HEK293T (cell line): Measurements from ENCODE around the gene CHRM5.

Experiments used
- CTCF ChIA-PET: fragments of 350-600 bp; formaldehyde crosslinking; extraction: SDS; loops from one replicate; lab custom pipeline; 2021; ENCODE audit warnings: antibody characterized with exemption, inconsistent platforms; lab: Yijun Ruan, JAX
- POLR2A ChIA-PET: fragments of 350-600 bp; formaldehyde crosslinking; extraction: SDS; loops from one replicate; lab custom pipeline; 2020; ENCODE audit warnings: antibody characterized with exemption, inconsistent platforms; lab: Yijun Ruan, JAX
- DNase-seq: peaks from one replicate; pipeline ENCODE4 v3.0.0; 2012; ENCODE audit warnings: mixed read lengths; ENCODE audit errors: extremely low spot score
- ARNT ChIP-seq: fragments of 450-650 bp; IDR thresholded peaks from 2 replicates; pipeline ENCODE4 v1.6.1; 2017; ENCODE audit warnings: mild to moderate bottlenecking
- BHLHE40 ChIP-seq: fragments of 450-650 bp; IDR thresholded peaks from 2 replicates; pipeline ENCODE4 v1.6.1; 2016; ENCODE audit warnings: mild to moderate bottlenecking, moderate library complexity, borderline replicate concordance
- CTBP1 ChIP-seq: fragments of 450-650 bp; IDR thresholded peaks from 2 replicates; pipeline ENCODE4 v1.6.1; 2016; ENCODE audit warnings: borderline replicate concordance
- ELF4 ChIP-seq: fragments of 450-650 bp; IDR thresholded peaks from 2 replicates; pipeline ENCODE4 v1.6.1; 2017; ENCODE audit warnings: antibody characterized with exemption
- FOXA1 ChIP-seq: fragments of 450-650 bp; IDR thresholded peaks from 2 replicates; pipeline ENCODE4 v1.6.1; 2016; ENCODE audit warnings: mild to moderate bottlenecking
- FOXK2 ChIP-seq: fragments of 450-650 bp; IDR thresholded peaks from 2 replicates; pipeline ENCODE4 v1.6.1; 2016; ENCODE audit warnings: mild to moderate bottlenecking
- FOXM1 ChIP-seq: fragments of 450-650 bp; IDR thresholded peaks from 2 replicates; pipeline ENCODE4 v1.6.1; 2017; ENCODE audit warnings: mild to moderate bottlenecking, borderline replicate concordance
- HDGF ChIP-seq: fragments of 450-650 bp; IDR thresholded peaks from 2 replicates; pipeline ENCODE4 v1.6.1; 2017; ENCODE audit warnings: antibody characterized with exemption, borderline replicate concordance
- L3MBTL2 ChIP-seq: fragments of 450-650 bp; conservative IDR thresholded peaks from 2 replicates; pipeline ENCODE4 v1.6.1; 2016; ENCODE audit warnings: mild to moderate bottlenecking
- LEF1 ChIP-seq: fragments of 450-650 bp; IDR thresholded peaks from 2 replicates; pipeline ENCODE4 v1.6.1; 2017; ENCODE audit warnings: mild to moderate bottlenecking, borderline replicate concordance
- NFRKB ChIP-seq: fragments of 450-650 bp; IDR thresholded peaks from 2 replicates; pipeline ENCODE4 v1.6.1; 2016; ENCODE audit warnings: mild to moderate bottlenecking, moderate library complexity
- SP1 ChIP-seq: fragments of 450-650 bp; IDR thresholded peaks from 2 replicates; pipeline ENCODE4 v1.6.1; 2017
- SUZ12 ChIP-seq: fragments of 450-650 bp; IDR thresholded peaks from 2 replicates; pipeline ENCODE4 v1.6.1; 2016; ENCODE audit warnings: mild to moderate bottlenecking
- TARDBP ChIP-seq: fragments of 450-650 bp; IDR thresholded peaks from 2 replicates; pipeline ENCODE4 v1.6.1; 2016
- ZNF384 ChIP-seq: fragments of 450-650 bp; IDR thresholded peaks from 2 replicates; pipeline ENCODE4 v1.6.1; 2016
- TF ChIP-seq, protein P1 (sequence below): fragments of 450-650 bp; IDR thresholded peaks from 2 replicates; pipeline ENCODE4 v1.6.1; 2016

Gene CHRM5

DNA sequence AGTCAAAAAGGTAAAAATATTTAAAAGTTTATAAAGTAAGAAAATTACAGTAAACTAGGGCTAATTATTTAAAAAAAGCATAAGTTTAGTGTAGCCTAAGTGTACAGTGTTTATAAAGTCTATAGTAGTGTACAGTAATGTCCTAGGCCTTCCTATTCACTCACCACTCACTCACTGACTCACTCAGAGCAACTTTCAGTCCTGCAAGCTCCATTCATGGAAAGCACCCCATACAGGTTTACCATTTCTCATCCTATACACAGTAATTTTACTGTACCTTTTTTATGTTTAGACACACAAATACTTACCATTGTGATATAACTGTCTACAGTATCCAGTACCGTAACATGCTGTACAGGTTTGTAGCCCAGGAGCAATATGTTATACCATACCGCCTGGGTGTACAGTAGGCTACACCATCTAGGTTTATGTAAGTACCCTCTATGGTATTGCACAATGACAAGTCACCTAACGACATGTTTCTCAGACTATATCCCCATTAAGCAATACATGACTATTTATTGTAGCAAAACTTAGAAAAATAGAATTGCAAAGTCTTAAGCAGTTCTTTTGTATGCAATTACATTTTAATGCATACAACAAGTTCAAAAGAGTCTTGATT is 51.2 kb downstream of the CHRM5 start:
- ChIA-PET POLR2A (no interaction called here), CTCF (no interaction called here)
- DNase-seq, result no peak
- TF ChIP-seq L3MBTL2, result no peak
- no peak for TF ChIP-seq LEF1
- no peak for TF ChIP-seq BHLHE40
- no peak for TF ChIP-seq SP1
- TF ChIP-seq, protein P1, sequence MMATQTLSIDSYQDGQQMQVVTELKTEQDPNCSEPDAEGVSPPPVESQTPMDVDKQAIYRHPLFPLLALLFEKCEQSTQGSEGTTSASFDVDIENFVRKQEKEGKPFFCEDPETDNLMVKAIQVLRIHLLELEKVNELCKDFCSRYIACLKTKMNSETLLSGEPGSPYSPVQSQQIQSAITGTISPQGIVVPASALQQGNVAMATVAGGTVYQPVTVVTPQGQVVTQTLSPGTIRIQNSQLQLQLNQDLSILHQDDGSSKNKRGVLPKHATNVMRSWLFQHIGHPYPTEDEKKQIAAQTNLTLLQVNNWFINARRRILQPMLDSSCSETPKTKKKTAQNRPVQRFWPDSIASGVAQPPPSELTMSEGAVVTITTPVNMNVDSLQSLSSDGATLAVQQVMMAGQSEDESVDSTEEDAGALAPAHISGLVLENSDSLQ, result no peak
- no peak for TF ChIP-seq CTBP1
- TF ChIP-seq HDGF, result no peak
- no peak for TF ChIP-seq FOXA1
- TF ChIP-seq ZNF384, result no peak
- TF ChIP-seq FOXK2, result no peak
- TF ChIP-seq FOXM1, result no peak
- no peak for TF ChIP-seq TARDBP
- TF ChIP-seq SUZ12, result no peak
- no peak for TF ChIP-seq ARNT
- TF ChIP-seq NFRKB, result no peak

DNA sequence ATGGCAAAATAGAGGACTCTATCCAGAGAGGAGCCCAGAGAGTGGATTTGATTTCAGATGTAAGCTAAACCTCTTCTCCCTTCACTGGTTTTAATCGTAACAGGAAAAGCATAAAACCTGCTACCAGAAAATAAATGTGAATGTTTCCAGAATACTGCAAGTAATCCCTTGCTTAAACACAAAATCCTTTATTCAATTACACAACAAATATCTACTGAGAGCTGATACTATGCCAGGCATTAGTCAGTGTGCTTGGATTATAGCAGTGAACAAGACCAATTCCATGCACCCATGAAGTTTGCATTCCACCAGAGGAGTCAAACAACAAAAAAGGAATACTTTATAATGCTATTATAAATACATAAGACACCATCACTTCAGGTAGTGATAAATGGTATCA is 55.6 kb downstream of the CHRM5 start:
- TF ChIP-seq SP1, result no peak
- TF ChIP-seq CTBP1, result no peak
- no peak for TF ChIP-seq TARDBP
- TF ChIP-seq ARNT, result no peak
- TF ChIP-seq, protein P1, result no peak
- no peak for TF ChIP-seq HDGF
- TF ChIP-seq BHLHE40, result no peak
- no peak for TF ChIP-seq SUZ12
- no peak for TF ChIP-seq L3MBTL2
- no peak for TF ChIP-seq FOXA1
- TF ChIP-seq FOXM1, result no peak
- TF ChIP-seq ELF4, result no peak
- ChIA-PET POLR2A (no interaction called here), CTCF (no interaction called here)
- DNase-seq, result no peak

DNA sequence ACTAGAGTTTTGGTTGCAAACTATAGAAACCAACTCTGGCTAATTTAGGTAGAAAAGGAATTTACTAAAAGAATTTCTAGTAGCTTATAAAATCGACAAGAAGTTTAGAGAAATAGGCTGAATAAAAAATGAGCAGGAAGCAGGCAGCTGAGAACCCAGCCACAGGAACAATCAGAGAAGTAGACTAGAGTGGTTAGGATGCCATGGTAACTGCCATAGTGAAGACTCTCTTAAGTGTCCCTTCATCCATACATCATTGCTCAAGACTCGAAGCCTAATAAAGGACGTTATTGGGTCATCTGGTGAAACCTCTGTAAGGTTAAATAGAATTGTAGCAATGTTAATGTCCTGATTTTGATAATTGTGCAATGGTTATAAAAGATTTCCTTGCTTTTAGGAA is 57.0 kb downstream of the CHRM5 start:
- ChIA-PET CTCF (interaction anchor here (1.1 kb wide), 1 partner anchor 12 kb away, joined by 3 read pairs; no protein-coding TSS in a partner anchor), POLR2A (no interaction called here)
- TF ChIP-seq SUZ12 (no peak), ELF4 (no peak), FOXM1 (no peak), LEF1 (no peak), ZNF384 (no peak), SP1 (no peak), FOXK2 (no peak), L3MBTL2 (no peak)
- TF ChIP-seq, protein P1, result no peak
- no peak for DNase-seq

DNA sequence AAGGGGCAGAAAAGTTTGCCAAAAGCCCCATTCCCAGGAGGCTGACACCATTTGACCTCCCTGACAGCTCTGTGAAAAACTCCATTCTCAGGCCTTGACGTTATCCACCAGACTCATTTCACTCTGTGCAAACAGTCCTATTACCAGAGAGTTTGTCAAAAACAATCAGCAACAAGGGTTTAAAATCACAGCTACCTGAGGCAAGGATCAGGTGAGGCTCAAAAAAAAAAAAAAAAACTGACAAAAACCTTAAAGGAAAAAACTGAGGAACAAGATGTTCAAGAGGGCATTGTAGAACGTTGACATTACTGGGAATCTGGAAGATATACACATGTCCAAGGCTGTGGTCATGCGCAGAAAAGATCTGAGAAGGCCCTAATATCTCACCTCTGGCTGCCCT is 59.3 kb downstream of the CHRM5 start:
- ChIA-PET CTCF (no interaction called here), POLR2A (no interaction called here)
- TF ChIP-seq FOXK2 (no peak), NFRKB (no peak), FOXM1 (no peak), ZNF384 (no peak), BHLHE40 (no peak)
- TF ChIP-seq, protein P1, result no peak
- DNase-seq, result no peak

DNA sequence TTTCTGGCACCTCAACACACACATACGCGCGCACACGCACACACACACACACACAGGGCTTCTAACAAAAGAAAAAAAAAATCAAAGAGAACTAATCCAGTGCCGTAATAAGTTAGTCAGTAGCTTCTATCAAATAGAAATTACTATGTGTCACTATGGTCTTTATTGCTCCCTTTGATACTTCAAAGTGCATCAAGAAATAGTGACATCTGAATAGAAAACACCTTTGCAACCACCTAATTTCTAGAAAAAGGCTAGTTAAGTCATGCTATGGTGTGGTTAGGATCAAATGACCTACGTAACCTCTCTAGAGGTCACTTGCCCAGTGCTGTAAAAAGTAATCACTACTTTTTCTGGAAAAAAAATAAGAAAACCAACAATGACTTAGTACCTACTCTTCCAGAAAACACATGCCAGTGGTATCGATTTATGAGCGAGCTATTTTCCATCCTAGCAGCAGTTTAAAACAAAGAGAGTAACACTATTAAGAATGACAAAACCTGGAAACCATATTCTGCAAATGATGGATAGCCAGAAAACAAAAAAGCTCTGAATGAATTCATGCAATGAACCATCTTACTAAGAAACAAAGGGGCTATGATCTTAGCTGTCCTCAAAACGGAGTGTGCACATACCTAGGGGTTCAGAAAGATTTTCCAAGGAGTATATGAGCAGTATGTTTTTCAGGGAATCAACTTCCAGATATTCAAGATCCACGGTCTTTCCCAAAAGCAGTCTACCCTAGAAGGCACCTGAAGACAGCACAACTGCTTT is 63.9 kb downstream of the CHRM5 start:
- DNase-seq, result no peak
- CTCF ChIA-PET, result interaction anchor here (0.6 kb wide), 1 partner anchor 796 kb away, joined by 3 read pairs; no protein-coding TSS in a partner anchor
- TF ChIP-seq FOXM1 (no peak), ELF4 (no peak), LEF1 (no peak), FOXK2 (no peak), ARNT (no peak), SP1 (no peak), SUZ12 (no peak), CTBP1 (no peak)
- TF ChIP-seq, protein P1, result no peak
- POLR2A ChIA-PET, result no interaction called here
